GM18519 (cell line): Measurements from ENCODE around the gene ANKH.
"Not testable (repeated sequence)": the region's sequence is repeated elsewhere in the genome, so short reads cannot be mapped to it uniquely, and the experiment has no call there.

Source experiments
- ATAC-seq: cut with Tn5 transposase; IDR thresholded peaks from one replicate; pipeline ENCODE4 v1.9.1; 2021; ENCODE audit warnings: mild to moderate bottlenecking, moderate library complexity; ENCODE audit not compliant: unreplicated experiment, low FRiP score

Gene ANKH

DNA sequence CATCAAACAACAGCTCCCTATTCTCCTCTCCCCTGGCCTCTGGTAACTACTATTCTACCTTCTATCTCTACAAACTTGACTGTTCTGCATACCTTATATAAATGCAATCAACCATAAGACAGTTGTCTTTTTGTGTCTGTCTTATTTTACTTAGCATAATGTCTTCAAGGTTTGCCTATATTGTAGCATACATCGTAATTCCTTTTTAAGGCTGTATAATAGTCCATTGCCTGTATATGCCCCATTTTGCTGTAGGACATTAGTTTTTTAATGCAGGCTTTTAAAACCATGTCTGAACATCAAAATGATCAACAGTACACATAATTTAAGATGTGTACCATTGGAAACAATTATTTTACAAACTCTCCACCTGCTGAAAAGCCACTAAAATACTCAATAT, 12.4 kb downstream of the ANKH start:
- no peak for ATAC-seq

DNA sequence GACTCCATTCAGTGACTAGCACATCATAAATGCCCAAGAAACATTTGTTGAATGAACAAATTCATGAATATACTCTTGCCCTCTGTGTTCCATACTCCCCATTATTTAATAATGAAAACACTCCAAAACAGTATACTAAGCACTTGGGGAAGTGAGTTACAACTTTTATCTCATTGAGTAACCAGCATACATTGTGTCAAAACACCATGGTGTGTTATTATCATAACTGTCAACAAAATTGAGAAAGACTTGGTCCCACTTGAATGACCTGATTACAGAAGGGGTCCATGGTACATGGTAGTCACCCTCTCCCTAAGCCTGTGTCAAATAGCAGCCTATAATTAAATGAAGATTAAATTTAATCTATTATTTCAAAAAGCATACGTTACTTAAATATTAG, 16.2 kb downstream of the ANKH start:
- ATAC-seq, result no peak

DNA sequence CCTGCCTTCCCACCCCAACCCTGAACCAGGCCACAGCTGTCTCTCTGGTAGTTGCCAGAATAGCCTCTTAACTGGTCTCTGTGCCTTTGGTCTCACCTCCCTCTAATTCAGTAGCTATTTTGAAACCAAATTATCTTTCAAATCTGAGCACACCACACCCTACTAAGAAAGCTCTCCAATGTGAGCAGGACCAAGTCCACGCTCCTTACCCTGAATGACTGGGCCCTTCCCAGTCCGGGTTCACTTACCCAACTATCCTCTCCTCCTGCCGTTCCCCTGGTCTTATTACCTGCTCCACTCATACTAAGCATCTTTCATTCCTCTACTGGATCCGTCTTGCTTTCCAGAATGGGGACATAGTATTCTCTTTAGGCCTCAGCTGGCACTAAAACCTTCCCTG, 16.8 kb downstream of the ANKH start:
- ATAC-seq, result no peak

DNA sequence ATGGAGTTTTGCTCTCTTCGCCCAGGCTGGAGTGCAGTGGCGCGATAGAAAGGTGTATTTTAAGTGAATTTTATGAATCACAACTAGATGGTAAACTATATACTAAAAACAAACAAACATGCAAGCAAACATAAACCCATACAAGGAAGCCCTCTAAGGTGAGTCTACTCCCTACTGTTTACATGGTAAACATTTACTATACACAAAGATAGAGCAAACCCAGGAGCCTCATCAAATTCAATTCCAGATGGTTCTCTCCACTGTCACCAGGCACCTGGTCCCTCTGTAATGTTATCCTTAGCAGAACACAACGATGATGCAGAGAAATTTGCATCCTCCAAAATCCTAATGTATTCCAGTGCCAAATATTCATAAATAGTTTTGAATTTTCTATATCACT, 17.9 kb downstream of the ANKH start:
- no peak for ATAC-seq

DNA sequence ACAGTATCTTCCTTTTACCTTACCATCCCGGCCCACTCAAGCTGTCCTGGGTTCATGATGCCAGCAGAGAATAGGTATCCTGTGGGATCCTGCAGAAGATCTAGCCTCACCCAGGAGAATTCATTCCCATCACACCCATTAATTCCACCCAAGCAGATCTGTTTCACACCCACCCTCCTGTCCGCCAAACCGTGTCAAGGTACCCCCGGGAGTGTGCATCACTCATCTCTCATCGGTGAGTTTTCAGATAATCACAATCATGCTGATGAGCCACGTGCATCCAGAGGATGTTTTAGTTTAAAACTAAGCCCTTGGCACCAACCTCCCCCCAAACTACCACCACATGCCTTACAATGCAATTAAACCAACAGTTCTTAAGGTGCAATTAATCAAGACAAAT, 18.8 kb downstream of the ANKH start:
- no peak for ATAC-seq

DNA sequence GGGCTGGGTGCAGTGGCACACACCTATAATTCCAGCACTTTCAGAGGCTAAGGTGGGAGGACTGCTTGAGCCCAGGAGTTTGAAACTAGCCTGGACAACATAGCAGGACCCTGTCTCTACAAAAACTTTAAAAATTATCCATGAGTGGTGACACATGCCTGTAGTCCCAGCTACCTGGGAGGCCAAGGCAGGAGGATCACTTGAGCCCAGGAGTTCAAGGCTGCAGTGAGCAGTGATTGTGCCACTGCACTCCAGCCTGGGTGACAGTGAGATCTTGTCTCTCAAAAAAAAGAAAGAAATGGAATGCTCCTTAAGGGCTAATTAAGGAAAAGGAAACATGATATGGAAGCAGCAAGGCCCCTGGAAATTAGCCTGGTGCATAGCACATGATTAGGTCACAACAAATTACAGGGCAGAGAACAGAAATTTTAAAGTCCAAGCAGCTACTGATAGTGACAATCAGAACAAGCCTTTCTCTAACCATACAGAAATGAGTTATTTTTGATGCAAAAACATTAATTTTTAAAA, 19.5 kb downstream of the ANKH start:
- no peak for ATAC-seq

DNA sequence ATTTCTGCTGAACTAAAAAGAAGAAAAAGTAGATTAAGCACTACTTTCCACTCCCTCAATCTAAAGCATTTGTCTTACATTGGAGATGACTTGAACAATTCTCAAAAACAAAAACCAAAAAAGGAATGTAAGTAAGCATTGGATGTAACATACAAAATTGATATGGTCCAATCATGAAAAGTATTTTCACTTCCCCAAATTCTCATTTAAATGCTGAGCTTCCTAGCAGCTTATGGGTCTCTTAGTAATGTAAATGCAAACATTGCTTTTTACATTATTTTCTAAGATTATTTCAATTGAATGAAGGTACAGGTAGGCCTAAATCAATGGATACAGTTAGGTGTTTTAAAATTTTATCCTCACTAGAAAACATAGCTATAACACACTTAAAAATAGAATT, 20.0 kb downstream of the ANKH start:
- no peak for ATAC-seq

DNA sequence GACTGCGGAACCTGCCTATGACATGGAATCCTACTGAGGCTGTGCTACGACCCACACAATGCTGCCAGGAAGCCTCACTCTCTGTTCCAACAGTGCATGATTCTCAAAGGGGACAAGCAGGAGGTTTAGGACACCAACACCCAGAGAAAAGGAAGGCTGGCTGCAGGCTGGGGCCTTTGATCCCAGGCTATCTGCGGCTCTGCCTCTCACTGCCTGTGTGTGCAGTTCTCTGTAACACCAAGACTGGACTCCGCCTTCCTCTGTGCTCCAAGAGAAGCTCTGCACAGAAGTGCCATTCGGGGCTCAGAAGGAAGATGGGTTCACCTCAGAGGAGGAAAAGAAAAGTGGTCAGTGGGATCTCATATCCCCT, 20.5 kb downstream of the ANKH start:
- ATAC-seq, result no peak

DNA sequence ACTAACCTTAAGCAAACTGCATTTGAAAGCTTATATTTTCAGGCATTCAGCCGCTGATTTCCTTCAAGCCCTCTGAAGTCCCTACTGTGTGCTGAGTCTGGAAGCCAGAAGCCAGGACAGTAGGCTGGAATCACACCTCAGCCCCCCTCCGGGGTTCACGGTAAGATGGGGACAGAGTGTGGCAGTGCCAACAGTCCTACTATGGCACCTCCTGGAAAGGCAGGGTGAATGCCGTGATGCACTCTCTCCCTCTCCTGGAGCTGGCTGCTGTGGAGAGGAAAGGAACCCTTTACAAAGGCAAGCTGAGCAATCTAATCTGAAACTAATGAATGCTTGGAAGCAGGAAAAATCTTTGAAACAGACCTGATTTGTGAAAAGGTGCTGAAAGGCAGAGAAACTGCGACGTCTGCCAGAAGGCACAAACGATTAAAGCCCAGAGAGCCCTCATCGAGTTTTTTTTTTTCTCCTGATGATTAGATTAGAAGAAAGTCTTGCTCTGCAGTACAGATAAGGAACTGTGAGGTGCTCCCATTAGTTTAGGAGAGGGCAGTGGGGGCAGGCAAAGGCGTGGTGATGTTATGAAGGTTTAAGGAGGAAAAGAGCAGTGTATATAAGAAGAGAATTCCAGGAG, 21.0 kb downstream of the ANKH start:
- no peak for ATAC-seq

DNA sequence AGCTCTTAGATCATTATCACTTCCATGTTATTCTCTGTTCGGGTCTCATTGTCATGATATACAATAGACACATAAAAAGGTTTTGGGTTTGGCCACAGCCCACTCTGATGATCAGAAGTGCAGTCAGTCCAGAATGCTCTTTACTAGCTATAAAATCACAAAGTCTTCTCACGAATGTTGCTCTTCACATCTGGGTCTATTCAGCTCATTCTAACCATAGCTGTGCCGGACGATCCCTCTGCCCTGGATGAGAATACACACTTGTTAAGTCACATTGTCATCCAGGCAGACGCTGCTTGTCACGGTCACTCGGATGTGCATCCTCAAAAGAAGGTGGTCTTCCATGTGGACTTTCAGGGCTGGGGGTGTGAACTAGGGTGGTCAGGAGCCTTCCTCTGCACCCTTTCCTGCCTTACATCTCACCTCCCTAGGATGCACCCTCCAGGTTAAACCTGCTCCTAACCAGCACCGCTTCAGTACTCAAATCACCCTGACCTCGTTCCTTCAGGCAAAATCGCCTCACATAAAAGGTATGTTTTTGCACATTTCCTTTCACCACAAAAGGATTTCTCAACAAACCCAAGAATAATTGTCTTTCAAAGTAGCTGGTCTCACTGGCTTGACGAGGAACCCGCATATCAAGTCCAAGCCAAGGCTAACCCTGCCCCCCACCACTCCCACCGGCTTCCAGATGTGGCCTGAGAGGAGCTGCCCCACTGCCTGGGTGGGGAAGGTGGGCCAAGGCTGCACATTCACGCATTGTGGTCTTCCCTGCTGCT, 21.9 kb downstream of the ANKH start:
- ATAC-seq, result no peak

DNA sequence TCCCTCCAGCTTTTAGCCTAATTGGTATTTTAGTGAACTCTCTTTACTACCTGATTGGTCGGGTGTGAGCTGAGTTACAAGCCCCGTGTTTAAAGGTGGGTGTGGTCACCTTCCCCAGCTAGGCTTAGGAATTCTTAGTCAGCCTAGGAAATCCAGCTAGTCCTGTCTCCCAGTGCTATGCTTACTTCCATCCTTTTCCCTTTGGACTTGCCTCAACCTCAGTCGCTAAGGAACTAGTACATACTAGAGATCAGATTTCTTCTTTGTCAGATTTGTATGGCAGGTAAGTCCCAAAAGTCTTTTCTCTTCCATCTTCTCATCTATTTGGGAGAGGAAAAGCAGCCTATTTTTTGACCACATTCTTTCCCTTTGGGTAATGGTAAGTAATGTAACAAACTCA, 22.6 kb downstream of the ANKH start:
- ATAC-seq, result not testable (repeated sequence)

DNA sequence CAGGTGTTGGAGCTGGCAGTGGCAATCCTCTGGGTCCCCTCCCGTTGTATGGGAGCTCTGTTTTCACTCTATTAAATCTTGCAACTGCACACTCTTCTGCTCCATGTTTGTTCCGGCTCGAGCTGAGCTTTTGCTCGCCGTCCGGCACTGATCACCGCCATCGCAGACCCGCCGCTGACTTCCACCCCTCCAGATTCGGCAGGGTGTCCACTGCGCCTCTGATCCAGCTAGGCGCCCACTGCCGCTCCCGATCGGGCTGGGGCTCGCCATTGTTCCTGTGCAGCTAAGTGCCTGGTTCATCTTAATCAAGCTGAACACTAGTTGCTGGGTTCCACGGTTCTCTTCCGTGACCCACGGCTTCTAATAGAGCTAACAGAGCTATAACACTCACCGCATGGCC, 23.2 kb downstream of the ANKH start:
- no peak for ATAC-seq

DNA sequence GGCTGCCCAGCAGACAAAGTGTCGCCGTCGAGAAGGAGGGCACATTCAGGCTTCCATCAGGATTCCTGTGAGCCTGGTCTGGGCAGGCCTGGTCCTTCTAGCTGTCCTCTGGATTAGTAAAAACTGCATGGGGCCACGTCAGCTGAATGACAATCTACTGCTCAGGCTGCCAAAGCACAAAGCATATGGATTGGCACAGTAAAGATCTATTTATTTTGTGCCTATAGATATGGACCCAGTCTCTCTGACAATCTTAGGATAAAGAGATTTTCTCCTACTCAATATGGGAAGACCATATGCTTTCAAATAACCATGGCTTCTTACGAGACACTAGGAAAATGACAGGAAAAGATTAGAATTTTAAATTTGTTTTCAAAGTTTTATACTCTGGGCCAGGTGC, 24.1 kb downstream of the ANKH start:
- no peak for ATAC-seq

DNA sequence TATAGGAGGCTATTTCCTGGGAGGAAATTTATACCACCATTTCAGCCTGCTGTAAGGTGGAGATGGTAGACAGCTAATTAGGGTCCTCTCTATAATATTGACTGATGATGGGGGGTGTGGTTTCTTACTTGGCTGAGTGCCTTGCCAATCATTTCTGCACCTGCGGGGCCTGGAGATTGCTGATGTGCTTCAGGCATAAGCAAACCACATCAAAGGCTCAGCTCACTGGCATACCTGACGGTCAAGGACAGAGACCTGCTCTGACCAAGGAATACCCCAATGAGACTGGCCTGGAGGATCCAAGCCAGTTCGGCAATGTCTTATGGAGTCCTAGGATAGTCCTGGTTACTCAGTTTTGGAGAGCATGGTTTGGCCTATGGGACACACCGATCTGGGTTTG, 29.5 kb downstream of the ANKH start:
- no peak for ATAC-seq

DNA sequence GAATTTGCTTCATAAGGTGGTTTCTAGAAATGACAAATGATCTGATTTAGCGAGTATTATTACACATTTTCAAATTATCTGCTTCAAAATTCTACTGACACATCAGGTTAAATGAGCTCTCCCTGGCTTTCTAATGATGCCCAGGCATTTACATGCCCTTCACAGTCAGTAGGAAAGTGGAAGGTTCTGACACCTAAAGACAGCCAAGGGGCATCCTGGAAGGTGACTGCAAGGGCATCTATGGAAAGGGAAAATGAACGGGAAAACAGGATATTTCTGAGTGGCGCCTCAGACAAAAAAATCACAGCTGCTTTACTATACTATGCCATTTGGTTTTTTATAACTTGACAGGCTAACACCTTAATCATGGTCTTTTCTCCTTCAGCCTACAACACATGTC, 31.0 kb downstream of the ANKH start:
- no peak for ATAC-seq

DNA sequence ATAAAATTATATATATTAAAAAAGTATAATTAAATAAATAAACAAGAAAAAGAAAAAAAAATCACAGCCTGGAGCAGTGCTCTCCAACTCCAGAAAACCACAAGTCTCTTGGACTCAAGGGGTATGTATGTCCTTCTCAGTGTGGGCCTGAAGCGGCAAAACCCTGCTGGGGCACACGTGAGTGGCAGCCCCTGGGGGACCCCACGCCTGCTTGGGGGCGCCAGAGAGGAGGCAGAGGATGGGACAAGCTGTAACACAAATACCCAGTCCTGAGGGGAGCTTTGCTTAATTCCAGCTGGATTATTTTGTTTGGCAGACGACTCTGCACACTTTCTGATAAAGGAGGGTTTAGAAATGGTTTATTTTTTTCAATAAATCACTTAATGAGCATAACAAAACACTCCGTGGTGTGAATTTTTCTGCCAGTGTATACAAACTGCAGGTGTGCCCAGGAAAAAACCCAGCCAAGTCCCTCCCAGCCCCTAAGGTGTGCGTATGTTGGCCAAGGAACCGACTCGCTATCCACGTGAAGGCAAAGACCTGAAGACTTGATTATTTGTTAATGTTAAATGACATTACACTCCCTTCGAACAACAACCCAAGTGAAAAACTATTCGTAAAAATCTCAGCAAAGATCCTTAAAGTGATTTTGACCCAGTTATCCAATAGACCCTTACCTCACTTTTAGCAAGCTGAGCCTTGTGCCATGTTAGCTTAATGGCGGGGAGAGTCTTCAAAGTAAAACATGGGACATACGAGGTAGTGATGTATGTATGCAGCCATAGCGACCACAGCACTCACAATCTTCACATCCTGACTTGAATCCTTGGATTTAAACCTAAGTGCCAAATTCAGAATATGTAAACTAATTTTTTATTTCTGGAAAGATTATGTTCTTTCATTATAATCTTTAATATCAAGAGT, 32.9 kb downstream of the ANKH start:
- no peak for ATAC-seq

DNA sequence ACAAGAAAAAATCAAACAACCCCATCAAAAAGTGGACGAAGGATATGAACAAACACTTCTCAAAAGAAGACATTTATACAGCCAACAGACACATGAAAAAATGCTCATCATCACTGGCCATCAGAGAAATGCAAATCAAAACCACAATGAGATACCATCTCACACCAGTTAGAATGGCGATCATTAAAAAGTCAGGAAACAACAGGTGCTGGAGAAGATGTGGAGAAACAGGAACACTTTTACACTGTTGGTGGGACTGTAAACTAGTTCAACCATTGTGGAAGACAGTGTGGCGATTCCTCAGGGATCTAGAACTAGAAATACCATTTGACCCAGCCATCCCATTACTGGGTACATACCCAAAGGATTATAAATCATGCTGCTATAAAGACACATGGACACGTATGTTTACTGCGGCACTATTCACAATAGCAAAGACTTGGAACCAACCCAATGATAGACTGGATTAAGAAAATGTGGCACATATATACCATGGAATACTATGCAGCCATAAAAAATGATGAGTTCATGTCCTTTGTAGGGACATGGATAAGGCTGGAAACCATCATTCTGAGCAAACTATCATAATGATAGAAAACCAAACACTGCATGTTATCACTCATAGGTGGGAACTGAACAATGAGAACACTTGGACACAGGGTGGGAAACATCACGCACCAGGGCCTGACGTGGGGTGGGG, 34.0 kb downstream of the ANKH start:
- not testable (repeated sequence) for ATAC-seq

DNA sequence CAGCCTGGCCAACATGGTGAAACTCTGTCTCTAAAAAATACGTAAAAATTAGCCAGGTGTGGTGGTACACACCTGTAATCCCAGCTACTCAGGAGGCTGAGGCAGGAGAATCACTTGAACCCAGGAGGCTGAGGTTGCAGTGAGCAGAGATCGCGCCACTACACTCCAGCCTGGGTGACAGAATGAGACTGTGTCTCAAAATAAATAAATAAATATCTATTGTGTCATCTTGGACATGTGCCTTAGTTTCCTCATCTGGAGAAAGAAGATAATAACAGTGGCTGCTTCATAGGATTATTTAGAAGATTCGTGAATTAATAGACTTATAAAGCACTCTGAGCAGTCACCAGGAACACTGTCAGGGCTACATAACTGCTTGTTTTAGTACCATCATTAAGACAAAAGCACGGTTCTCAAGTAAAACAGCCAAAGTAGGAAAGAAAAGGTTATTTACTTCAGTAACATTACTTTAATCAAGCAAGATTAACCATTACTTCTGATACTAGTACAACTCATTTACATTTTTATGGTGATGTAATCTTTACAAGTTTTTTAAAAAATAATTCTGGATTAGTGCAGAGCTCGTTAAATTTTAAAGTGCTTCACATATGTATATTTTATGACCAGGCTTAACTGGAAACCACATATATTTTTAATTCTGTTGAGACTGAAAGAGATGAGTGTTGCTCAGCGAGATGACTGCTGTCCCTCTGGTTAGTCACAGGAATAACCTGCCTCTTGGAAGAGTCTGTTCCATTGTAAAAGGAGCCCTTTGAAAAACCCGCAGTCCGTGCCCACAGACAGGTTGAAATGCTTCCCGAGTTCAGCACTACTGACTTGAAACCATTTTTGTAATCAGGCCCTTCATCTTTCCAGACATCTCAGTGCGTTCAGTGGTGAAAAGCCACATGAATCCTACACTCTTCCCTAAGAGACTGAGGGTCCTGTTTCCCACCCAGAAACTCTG, 36.7 kb downstream of the ANKH start:
- ATAC-seq, result no peak

DNA sequence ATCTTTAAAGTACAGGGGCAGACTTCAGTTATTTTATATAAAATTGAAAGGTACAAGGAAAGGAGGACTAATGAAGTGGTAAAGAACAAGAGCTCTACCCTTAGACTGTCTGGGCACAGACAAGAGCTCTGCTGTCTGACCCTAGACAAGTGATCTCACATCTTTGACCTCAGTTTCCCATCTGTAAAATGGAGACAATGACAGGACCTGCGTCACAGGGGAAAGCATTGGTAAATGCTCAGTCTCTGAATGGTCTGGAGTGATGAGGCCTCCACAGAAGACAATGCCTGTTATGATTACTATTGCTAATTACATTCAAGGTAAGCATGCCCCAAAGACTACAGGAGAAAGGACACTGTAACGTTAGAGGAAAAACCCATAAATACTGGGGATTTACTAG, 37.5 kb downstream of the ANKH start:
- ATAC-seq, result no peak

DNA sequence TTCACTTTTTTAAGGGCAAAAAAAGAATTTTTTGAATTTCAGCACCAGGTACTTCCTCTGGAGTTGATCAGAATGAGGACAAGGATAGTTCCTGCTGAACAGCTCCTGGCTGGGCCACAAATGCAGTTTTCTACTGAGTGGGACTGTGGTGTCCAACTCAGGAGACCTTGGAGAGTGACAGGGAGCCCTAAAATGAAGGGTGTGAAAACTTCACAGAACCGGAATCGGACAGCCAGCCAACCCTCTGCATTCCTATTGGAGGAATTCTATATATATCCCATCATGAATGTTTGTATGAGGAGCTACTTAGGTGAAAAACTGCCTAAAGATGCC, 40.6 kb downstream of the ANKH start:
- ATAC-seq, result no peak
